ENCODE measurements around the gene RBP3. TPM values are rescaled to one million over a fixed set of nuclear protein-coding genes. Genes with fewer than 3 reads are reported as not detected.

Gene RBP3
- total and polyA plus RNA-seq, 12 donors, result 0.11 TPM; not detected in 11

- no peak for DNase-seq
- TF ChIP-seq, protein P1, sequence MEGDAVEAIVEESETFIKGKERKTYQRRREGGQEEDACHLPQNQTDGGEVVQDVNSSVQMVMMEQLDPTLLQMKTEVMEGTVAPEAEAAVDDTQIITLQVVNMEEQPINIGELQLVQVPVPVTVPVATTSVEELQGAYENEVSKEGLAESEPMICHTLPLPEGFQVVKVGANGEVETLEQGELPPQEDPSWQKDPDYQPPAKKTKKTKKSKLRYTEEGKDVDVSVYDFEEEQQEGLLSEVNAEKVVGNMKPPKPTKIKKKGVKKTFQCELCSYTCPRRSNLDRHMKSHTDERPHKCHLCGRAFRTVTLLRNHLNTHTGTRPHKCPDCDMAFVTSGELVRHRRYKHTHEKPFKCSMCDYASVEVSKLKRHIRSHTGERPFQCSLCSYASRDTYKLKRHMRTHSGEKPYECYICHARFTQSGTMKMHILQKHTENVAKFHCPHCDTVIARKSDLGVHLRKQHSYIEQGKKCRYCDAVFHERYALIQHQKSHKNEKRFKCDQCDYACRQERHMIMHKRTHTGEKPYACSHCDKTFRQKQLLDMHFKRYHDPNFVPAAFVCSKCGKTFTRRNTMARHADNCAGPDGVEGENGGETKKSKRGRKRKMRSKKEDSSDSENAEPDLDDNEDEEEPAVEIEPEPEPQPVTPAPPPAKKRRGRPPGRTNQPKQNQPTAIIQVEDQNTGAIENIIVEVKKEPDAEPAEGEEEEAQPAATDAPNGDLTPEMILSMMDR (IDR thresholded peaks at IDR 0.05), result no peak
- TF ChIP-seq POLR2A (IDR thresholded peaks at IDR 0.05), result no peak
- Histone ChIP-seq H3K36me3 (replicated peaks in 1 of 2) (no peaks in the 10 kb centered on the region), H3K4me1 (replicated peaks in 1 of 2) (no peaks in the 10 kb centered on the region), H3K4me3 (no peak overlapping the region), H3K9me3 (replicated peaks in 1 of 3) (no peaks in the 10 kb centered on the region), H3K27me3 (no peaks in the 10 kb centered on the region), H3K27ac (no peak overlapping the region)
- intact Hi-C loops (cut with DNase I), result no loop called here
- 75 to 79% (median 76%) methylated on average over 2 to 4 of the region's 4 CpGs; no CpG with 5 or more reads in 1 of the 4 donors for WGBS, 4 donors
These were observed 6.0 kb downstream of the RBP3 start for GRCh38 chr10:47354165-47354564.

DNA sequence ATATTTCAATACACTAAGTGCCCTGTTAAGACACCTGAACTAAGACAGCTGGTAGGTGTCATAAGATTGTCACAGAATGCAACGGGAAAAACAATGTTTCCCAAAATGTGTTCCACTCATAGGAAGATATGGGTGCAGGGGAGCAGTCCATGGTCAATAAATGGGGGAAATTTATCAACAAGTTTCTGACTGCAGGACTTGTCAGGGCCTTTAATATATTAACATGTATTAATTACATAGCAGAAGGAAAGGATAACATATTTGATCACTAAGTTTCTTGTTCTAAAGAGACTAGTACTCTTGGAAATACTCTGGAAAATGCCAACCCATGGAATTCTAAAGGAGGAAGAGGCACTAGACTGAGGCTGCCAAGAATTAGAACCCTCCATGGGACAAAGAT, 6.7 kb downstream of the RBP3 start:
- no peaks in the 10 kb centered on the region for H3K36me3 ChIP-seq (replicated peaks in 1 of 2)
- H3K27me3 ChIP-seq, result no peaks in the 10 kb centered on the region
- DNase-seq, result no peak
- no peaks in the 10 kb centered on the region for H3K4me1 ChIP-seq (replicated peaks in 1 of 2)
- H3K9me3 ChIP-seq (replicated peaks in 1 of 3), result no peaks in the 10 kb centered on the region
- no peak overlapping the region for H3K4me3 ChIP-seq
- TF ChIP-seq POLR2A (IDR thresholded peaks at IDR 0.05), result no peak
- TF ChIP-seq, protein P1 (IDR thresholded peaks at IDR 0.05), result no peak
- intact Hi-C loops (cut with DNase I), result no loop called here
- WGBS, 4 donors, result 72 to 96% (median 81%) methylated on average over 1 of the region's 1 CpG
- no peak overlapping the region for H3K27ac ChIP-seq

DNA sequence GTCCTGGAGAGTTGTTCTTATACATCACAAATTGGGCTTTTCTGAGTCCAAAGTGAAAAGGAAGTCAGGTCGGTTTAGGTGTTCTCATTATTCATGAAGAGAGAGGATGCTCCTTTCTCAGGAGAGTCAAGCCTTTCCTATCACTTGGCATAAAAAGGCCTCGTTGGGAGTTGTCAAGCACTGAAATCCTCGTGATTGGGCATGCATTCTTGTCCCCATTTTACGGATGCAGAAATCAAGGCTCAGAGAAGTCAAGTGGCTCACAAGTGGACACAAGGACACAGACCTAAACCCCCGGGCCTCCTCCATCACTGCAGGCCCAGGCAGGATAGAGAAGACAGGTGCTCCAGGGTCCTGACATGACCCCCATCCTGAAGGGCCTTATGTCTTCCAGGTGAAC, 8.5 kb downstream of the RBP3 start:
- no peak for DNase-seq
- H3K4me3 ChIP-seq, result no peak overlapping the region
- H3K36me3 ChIP-seq (replicated peaks in 1 of 2), result no peaks in the 10 kb centered on the region
- no peak for TF ChIP-seq POLR2A (IDR thresholded peaks at IDR 0.05)
- H3K4me1 ChIP-seq (replicated peaks in 1 of 2), result no peaks in the 10 kb centered on the region
- no peaks in the 10 kb centered on the region for H3K9me3 ChIP-seq (replicated peaks in 1 of 3)
- intact Hi-C loops (cut with DNase I), result no loop called here
- no peaks in the 10 kb centered on the region for H3K27me3 ChIP-seq
- WGBS, 4 donors, result 67 to 84% (median 82%) methylated on average over 5 of the region's 5 CpGs
- H3K27ac ChIP-seq, result no peak overlapping the region

- Histone ChIP-seq H3K27ac (no peak overlapping the region), H3K9me3 (replicated peaks in 1 of 3) (no peaks in the 10 kb centered on the region), H3K4me3 (no peak overlapping the region), H3K36me3 (replicated peaks in 1 of 2) (no peaks in the 10 kb centered on the region), H3K27me3 (no peaks in the 10 kb centered on the region), H3K4me1 (replicated peaks in 1 of 2) (no peaks in the 10 kb centered on the region)
- 88 to 96% (median 94%) methylated on average over 5 to 12 of the region's 12 CpGs for WGBS, 4 donors
- TF ChIP-seq, protein P1 (IDR thresholded peaks at IDR 0.05), result no peak
- no peak for TF ChIP-seq POLR2A (IDR thresholded peaks at IDR 0.05)
- intact Hi-C loops (cut with DNase I), result no loop called here
- DNase-seq, result no peak
These were observed 9.0 kb downstream of the RBP3 start for GRCh38 chr10:47357131-47357582.

DNA sequence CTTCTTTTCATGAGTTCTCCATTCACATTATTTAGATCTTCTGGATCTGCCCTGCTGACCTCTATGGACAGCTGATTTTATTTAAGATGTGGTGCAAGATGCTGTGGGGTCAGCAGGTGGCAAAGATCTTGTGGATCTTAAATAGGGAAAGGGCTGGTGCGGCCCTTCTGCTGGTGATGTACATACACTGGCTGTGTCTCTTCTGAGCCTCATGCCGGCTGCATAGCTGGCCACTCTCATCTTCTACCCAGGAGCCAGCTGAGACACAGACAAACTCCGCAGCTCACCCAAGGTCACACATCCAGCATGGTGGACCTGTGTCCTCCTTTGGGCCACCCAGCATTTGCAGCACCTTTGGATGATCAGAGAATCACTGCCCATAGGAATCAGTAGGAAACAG, 9.7 kb downstream of the RBP3 start:
- H3K4me3 ChIP-seq, result no peak overlapping the region
- TF ChIP-seq, protein P1 (IDR thresholded peaks at IDR 0.05), result no peak
- no peak for TF ChIP-seq POLR2A (IDR thresholded peaks at IDR 0.05)
- 78 to 94% (median 89%) methylated on average over 3 of the region's 3 CpGs for WGBS, 4 donors

More for the DNA sequence above, 9.7 kb downstream of the RBP3 start:
- Histone ChIP-seq H3K9me3 (replicated peaks in 1 of 3) (no peaks in the 10 kb centered on the region), H3K27ac (no peak overlapping the region), H3K36me3 (replicated peaks in 1 of 2) (no peaks in the 10 kb centered on the region), H3K27me3 (no peaks in the 10 kb centered on the region), H3K4me1 (replicated peaks in 1 of 2) (no peaks in the 10 kb centered on the region)
- intact Hi-C loops (cut with DNase I), result no loop called here
- DNase-seq, result no peak

All from adrenal gland (tissue), 12 donors.